HEK293 (cell line): ENCODE data around the gene PPARG.

ENCODE experiments used
- GLI2 ChIP-seq: fragments of 450-650 bp; formaldehyde crosslinking; IDR thresholded peaks from 2 replicates; pipeline ENCODE4; 2017; ENCODE audit warnings: missing biosample characterization, missing genetic modification characterization, low read depth, borderline replicate concordance
- GLI4 ChIP-seq: fragments of 450-650 bp; formaldehyde crosslinking; IDR thresholded peaks from 2 replicates; pipeline ENCODE4 v1.5.1; 2016; ENCODE audit warnings: missing biosample characterization, missing genetic modification characterization
- HOXD13 ChIP-seq: sonication (generic); formaldehyde crosslinking; IDR thresholded peaks from 2 replicates; pipeline ENCODE4 v1.8.0; 2022; ENCODE audit warnings: missing genetic modification reagents, borderline replicate concordance
- KLF10 ChIP-seq: fragments of 450-650 bp; IDR thresholded peaks from 2 replicates; pipeline ENCODE4 v1.5.1; 2018; ENCODE audit warnings: missing biosample characterization, mild to moderate bottlenecking, missing genetic modification characterization
- PRDM2 ChIP-seq: fragments of 450-650 bp; formaldehyde crosslinking; IDR thresholded peaks from 2 replicates; pipeline ENCODE4 v1.5.1; 2016; ENCODE audit warnings: missing biosample characterization, missing genetic modification characterization, borderline replicate concordance
- REPIN1 ChIP-seq: fragments of 450-650 bp; formaldehyde crosslinking; IDR thresholded peaks from 2 replicates; pipeline ENCODE4 v1.5.1; 2017; ENCODE audit warnings: missing biosample characterization, missing genetic modification characterization, low read depth
- SALL2 ChIP-seq: fragments of 450-650 bp; formaldehyde crosslinking; IDR thresholded peaks from 2 replicates; pipeline ENCODE4 v1.5.0; 2017; ENCODE audit warnings: missing biosample characterization, mild to moderate bottlenecking, missing genetic modification characterization, borderline replicate concordance
- TRIM28 ChIP-seq: IDR thresholded peaks from 2 replicates; pipeline ENCODE4 v1.6.1; 2011; ENCODE audit warnings: low read length, control low read depth, borderline replicate concordance
- YY1 ChIP-seq: fragments of 450-650 bp; formaldehyde crosslinking; IDR thresholded peaks from 2 replicates; pipeline ENCODE4 v1.5.1; 2018; ENCODE audit warnings: missing biosample characterization, missing genetic modification characterization
- ZBTB6 ChIP-seq: fragments of 450-650 bp; formaldehyde crosslinking; IDR thresholded peaks from 2 replicates; pipeline ENCODE4 v1.5.1; 2017; ENCODE audit warnings: missing biosample characterization, missing genetic modification characterization
- ZFP3 ChIP-seq: fragments of 450-650 bp; formaldehyde crosslinking; IDR thresholded peaks from 2 replicates; pipeline ENCODE4 v1.5.1; 2016; ENCODE audit warnings: low read depth, missing biosample characterization, missing genetic modification characterization
- ZNF16 ChIP-seq: fragments of 450-650 bp; formaldehyde crosslinking; IDR thresholded peaks from 2 replicates; pipeline ENCODE4 v1.5.1; 2016; ENCODE audit warnings: low read depth, missing biosample characterization, missing genetic modification characterization
- ZNF324 ChIP-seq: fragments of 450-650 bp; formaldehyde crosslinking; IDR thresholded peaks from 2 replicates; pipeline ENCODE4 v1.5.1; 2016; ENCODE audit warnings: missing biosample characterization, missing genetic modification characterization
- ZNF423 ChIP-seq: fragments of 450-650 bp; formaldehyde crosslinking; IDR thresholded peaks from 2 replicates; pipeline ENCODE4 v1.5.1; 2016; ENCODE audit warnings: missing biosample characterization, missing genetic modification characterization
- ZNF426 ChIP-seq: fragments of 450-650 bp; formaldehyde crosslinking; IDR thresholded peaks from 2 replicates; pipeline ENCODE4 v1.5.1; 2017; ENCODE audit warnings: missing biosample characterization, missing genetic modification characterization, mild to moderate bottlenecking, inconsistent platforms, moderate library complexity
- ZNF560 ChIP-seq: fragments of 450-650 bp; formaldehyde crosslinking; IDR thresholded peaks from 2 replicates; pipeline ENCODE4 v1.5.1; 2017; ENCODE audit warnings: missing biosample characterization, missing genetic modification characterization, borderline replicate concordance
- ZNF585B ChIP-seq: fragments of 450-650 bp; formaldehyde crosslinking; IDR thresholded peaks from 2 replicates; pipeline ENCODE4 v1.5.1; 2016; ENCODE audit warnings: missing biosample characterization, missing genetic modification characterization
- ZNF654 ChIP-seq: fragments of 450-650 bp; formaldehyde crosslinking; IDR thresholded peaks from 2 replicates; pipeline ENCODE4 v1.5.1; 2016; ENCODE audit warnings: low read depth, missing biosample characterization, missing genetic modification characterization
- ZNF747 ChIP-seq: fragments of 450-650 bp; formaldehyde crosslinking; IDR thresholded peaks from 2 replicates; pipeline ENCODE4 v1.5.1; 2016; ENCODE audit warnings: missing biosample characterization, missing genetic modification characterization
- ZNF792 ChIP-seq: fragments of 450-650 bp; formaldehyde crosslinking; IDR thresholded peaks from 2 replicates; pipeline ENCODE4 v1.5.1; 2016; ENCODE audit warnings: missing biosample characterization, missing genetic modification characterization
- ZSCAN18 ChIP-seq: fragments of 450-650 bp; formaldehyde crosslinking; IDR thresholded peaks from 2 replicates; pipeline ENCODE4 v1.5.1; 2016; ENCODE audit warnings: missing biosample characterization, missing genetic modification characterization
- TF ChIP-seq, protein P1 (sequence below): fragments of 450-650 bp; formaldehyde crosslinking; IDR thresholded peaks from 2 replicates; pipeline ENCODE4 v1.5.1; 2016; ENCODE audit warnings: missing biosample characterization, missing genetic modification characterization
- TF ChIP-seq, protein P2 (sequence below): fragments of 450-650 bp; formaldehyde crosslinking; IDR thresholded peaks from 2 replicates; pipeline ENCODE4 v1.5.0; 2017; ENCODE audit warnings: missing biosample characterization, missing genetic modification characterization, borderline replicate concordance
- TF ChIP-seq, protein P3 (sequence below): fragments of 450-650 bp; formaldehyde crosslinking; IDR thresholded peaks from 2 replicates; pipeline ENCODE4 v1.5.1; 2016; ENCODE audit warnings: missing biosample characterization, missing genetic modification characterization

PPARG gene

DNA sequence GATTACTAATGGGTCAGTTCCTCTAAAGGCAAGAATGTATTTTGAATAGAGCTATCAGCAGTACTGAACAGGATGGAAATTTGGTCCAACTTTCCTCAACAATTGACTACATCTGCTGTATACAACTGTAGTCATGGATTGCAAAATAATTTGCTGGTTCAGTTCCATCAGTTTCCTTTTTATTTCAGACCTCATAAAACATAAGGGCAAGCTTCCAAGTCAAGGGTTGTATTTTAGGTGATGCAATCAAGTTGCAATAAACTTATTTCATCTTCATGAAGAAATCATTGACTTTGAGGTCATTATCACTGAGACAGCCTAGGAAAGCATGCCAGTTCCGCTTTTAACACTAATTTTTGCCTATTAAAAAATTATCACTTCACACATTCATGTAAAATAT is 105.0 kb downstream of the PPARG start (continued):
- TF ChIP-seq ZBTB6 (tag by site-specific recombination) (no peak), ZFP3 (tag by site-specific recombination) (no peak), ZNF16 (no peak), ZNF585B (tag by site-specific recombination) (no peak), ZNF426 (tag by site-specific recombination) (no peak), SALL2 (tag by site-specific recombination) (no peak), ZNF654 (no peak), PRDM2 (tag by site-specific recombination) (no peak), KLF10 (tag by site-specific recombination) (no peak), ZNF423 (tag by site-specific recombination) (no peak), HOXD13 (CRISPR knock-in tag) (no peak), ZSCAN18 (tag by site-specific recombination) (peak; percentile 81), TRIM28 (no peak), ZNF792 (tag by site-specific recombination) (peak; percentile 76), REPIN1 (tag by site-specific recombination) (no peak), GLI2 (tag by site-specific recombination) (no peak), GLI4 (no peak), ZNF747 (tag by site-specific recombination) (no peak), ZNF324 (tag by site-specific recombination) (peak; percentile 35; the same call in 1 of the 2 replicates), ZNF560 (tag by site-specific recombination) (no peak), YY1 (no peak)
- TF ChIP-seq, protein P1, sequence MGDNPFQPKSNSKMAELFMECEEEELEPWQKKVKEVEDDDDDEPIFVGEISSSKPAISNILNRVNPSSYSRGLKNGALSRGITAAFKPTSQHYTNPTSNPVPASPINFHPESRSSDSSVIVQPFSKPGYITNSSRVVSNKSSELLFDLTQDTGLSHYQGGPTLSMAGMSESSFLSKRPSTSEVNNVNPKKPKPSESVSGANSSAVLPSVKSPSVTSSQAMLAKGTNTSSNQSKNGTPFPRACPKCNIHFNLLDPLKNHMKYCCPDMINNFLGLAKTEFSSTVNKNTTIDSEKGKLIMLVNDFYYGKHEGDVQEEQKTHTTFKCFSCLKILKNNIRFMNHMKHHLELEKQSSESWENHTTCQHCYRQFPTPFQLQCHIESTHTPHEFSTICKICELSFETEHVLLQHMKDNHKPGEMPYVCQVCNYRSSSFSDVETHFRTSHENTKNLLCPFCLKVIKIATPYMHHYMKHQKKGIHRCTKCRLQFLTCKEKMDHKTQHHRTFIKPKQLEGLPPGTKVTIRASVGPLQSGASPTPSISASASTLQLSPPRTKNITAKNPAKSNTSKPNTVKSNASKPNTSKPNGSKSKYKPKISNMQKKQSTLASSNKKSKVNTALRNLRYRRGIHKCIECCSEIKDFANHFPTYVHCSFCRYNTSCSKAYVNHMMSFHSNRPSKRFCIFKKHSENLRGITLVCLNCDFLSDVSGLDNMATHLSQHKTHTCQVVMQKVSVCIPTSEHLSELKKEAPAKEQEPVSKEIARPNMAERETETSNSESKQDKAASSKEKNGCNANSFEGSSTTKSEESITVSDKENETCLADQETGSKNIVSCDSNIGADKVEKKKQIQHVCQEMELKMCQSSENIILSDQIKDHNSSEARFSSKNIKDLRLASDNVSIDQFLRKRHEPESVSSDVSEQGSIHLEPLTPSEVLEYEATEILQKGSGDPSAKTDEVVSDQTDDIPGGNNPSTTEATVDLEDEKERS (tag by site-specific recombination): no peak
- TF ChIP-seq, protein P2, sequence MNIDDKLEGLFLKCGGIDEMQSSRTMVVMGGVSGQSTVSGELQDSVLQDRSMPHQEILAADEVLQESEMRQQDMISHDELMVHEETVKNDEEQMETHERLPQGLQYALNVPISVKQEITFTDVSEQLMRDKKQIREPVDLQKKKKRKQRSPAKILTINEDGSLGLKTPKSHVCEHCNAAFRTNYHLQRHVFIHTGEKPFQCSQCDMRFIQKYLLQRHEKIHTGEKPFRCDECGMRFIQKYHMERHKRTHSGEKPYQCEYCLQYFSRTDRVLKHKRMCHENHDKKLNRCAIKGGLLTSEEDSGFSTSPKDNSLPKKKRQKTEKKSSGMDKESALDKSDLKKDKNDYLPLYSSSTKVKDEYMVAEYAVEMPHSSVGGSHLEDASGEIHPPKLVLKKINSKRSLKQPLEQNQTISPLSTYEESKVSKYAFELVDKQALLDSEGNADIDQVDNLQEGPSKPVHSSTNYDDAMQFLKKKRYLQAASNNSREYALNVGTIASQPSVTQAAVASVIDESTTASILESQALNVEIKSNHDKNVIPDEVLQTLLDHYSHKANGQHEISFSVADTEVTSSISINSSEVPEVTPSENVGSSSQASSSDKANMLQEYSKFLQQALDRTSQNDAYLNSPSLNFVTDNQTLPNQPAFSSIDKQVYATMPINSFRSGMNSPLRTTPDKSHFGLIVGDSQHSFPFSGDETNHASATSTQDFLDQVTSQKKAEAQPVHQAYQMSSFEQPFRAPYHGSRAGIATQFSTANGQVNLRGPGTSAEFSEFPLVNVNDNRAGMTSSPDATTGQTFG: no peak
- TF ChIP-seq, protein P3, sequence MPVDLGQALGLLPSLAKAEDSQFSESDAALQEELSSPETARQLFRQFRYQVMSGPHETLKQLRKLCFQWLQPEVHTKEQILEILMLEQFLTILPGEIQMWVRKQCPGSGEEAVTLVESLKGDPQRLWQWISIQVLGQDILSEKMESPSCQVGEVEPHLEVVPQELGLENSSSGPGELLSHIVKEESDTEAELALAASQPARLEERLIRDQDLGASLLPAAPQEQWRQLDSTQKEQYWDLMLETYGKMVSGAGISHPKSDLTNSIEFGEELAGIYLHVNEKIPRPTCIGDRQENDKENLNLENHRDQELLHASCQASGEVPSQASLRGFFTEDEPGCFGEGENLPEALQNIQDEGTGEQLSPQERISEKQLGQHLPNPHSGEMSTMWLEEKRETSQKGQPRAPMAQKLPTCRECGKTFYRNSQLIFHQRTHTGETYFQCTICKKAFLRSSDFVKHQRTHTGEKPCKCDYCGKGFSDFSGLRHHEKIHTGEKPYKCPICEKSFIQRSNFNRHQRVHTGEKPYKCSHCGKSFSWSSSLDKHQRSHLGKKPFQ (tag by site-specific recombination): no peak
